ENCODE measurements around the gene KIF16B.
"Not testable (repeated sequence)": the region's sequence is repeated elsewhere in the genome, so short reads cannot be mapped to it uniquely, and the experiment has no call there.

Gene KIF16B

DNA sequence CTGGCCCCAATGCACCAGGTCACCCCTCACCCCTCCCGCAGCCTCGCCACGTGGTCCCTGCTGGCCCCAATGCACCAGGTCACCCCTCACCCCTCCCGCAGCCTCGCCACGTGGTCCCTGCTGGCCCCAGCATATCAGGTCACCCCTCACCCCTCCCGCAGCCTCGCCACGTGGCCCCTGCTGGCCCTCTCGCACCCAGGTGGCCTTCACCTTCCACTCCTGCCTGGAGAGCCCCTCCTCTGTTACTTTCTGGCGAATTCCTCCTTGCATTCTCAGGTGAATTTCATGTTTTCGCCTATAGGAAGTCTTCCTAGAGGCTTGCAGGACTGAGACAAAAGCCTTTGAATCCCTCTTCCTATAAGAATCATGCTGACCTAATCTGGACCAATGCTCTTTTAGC lies 313.1 kb downstream of the KIF16B start:
- not testable (repeated sequence) for DNase-seq (ENCODE audit: low spot score)

DNA sequence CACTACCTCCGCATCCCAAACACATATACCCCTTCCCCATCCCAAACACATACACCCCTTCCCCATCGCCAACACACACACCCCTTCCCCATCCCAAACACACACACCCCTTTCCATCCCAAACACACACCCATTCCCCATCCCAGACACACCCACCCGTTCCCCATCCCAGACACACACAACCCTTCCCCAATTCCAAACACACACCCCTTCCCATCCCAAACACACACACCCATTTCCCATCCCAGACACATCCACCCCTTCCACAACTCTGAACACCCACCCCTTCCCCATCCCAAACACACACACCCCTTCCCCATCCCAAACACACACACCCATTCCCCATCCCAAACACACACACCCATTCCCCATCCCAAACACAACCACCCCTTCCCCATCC lies 314.5 kb downstream of the KIF16B start:
- DNase-seq (ENCODE audit: low spot score) = no peak

DNA sequence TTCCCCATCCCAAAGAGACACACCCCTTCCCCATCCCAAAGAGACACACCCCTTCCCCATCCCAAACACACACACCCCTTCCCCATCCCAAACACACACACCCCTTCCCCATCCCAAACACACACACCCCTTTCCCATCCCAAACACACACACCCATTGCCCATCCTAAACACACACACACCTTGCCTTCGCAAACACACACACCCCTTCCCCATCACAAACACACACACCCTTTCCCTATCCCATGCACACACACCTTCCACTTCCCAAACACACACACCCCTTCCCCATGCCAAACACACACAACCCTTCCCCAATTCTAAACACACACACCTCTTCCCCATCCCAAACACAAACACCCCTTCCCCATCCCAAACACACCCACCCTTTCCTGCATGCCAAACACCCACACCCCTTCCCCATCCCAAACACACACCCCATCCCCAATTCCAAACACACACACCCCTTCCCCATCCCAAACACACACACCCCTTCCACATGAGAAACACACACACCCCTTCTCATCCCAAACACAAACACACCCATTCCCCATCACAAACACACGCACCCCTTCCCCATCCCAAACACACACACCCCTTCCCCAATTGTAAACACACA lies 315.3 kb downstream of the KIF16B start:
- no peak for DNase-seq (ENCODE audit: low spot score)

DNA sequence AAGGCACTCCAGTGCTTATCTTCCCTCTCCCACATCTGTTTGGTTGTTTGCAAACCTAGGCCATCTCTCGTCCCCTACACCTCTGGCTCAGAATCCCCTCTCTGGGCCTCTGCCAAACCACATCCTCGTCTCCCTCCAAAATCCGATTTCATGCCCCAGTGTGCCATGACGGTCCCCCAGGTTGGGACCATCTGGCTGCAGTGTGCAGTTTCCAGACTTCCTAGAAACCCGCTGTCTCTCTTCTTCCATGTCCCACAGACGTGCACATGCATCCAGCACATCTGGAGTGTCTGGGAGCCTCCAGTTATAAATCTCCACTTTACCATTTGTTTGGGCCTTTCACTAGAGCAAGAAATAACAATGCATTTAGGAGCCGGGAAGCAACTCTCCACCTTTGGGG lies 316.2 kb downstream of the KIF16B start:
- DNase-seq (ENCODE audit: low spot score) = no peak

- DNase-seq (ENCODE audit: low spot score) = no peak
Measured at GRCh38 chr20:16246870-16247269, 326.4 kb downstream of the KIF16B start.

DNA sequence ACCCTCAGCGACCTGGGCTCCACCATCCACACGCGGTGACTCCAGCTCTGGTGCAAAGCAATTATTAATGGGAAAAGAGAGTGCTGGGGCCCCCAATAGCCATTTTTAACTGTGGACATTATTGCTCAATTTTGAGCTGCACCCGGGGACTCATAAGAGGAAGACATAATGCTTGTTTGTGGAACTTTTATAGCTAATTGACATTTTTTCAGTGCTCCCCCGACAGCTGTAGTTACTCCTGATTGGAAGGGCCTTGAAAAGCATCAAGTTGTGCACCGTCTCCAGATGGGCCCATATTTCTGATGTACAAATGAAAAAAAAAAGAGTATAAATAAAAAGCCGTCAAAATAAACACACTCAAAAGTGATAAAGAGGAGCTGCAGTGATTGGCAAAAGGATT lies 327.0 kb downstream of the KIF16B start:
- no peak for DNase-seq (ENCODE audit: low spot score)

- DNase-seq (ENCODE audit: low spot score) = no peak
Measured at GRCh38 chr20:16245879-16246278, 327.4 kb downstream of the KIF16B start.

DNA sequence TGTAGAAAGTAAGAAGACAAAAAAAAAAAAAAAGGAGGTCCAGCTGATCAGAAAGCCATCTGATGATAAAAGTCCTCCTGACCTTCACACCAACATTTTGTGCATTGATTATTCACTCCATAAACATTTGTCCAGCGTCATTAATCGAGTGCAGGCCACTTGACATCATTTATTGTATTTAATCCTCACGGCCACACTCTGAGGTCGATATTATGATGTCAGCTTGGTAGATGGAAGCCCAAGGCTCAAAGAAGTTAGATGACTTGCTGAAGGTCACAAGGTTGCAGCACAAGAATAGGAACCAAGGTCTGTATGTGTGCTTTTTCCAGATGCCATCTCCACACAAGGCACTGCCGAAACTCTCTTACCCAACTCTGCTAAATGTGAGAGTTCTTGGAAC lies 328.4 kb downstream of the KIF16B start:
- DNase-seq (ENCODE audit: low spot score) = no peak

- DNase-seq (ENCODE audit: low spot score) = no peak
Measured at GRCh38 chr20:16243470-16243869, 329.8 kb downstream of the KIF16B start.

GRCh38 chr20:16241911-16242310 lies 331.3 kb downstream of the KIF16B start:
- no peak for DNase-seq (ENCODE audit: low spot score)

- DNase-seq (ENCODE audit: low spot score) = no peak
Measured at GRCh38 chr20:16240355-16240754, 332.9 kb downstream of the KIF16B start.

GRCh38 chr20:16236589-16237241 lies 336.5 kb downstream of the KIF16B start:
- DNase-seq (ENCODE audit: low spot score) = no peak

- DNase-seq (ENCODE audit: low spot score) = no peak
Measured at GRCh38 chr20:16230402-16230801, 342.8 kb downstream of the KIF16B start.

- DNase-seq (ENCODE audit: low spot score) = no peak
Measured at GRCh38 chr20:16229813-16230212, 343.4 kb downstream of the KIF16B start.

- DNase-seq (ENCODE audit: low spot score) = no peak
Measured at GRCh38 chr20:16228722-16229121, 344.5 kb downstream of the KIF16B start.

GRCh38 chr20:16226961-16227360 lies 346.3 kb downstream of the KIF16B start:
- not testable (repeated sequence) for DNase-seq (ENCODE audit: low spot score)

DNA sequence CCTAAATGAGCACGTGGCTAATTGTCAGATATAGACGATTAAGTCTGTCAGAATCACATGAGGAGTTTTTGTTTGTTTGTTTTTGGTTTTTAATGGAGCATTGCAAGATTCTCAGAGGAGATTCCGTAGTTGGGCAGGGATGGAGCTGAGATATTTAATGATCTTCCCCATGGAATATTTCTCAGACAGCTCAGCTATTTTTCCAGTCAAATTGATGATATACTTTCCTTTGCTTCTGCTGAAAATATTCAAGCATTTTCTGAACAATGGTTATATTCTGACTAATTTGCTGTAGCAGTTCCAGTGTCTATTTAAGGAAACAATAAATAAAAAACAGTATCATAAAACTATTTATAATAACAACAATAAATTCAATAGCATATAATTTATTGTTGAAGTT lies 348.4 kb downstream of the KIF16B start:
- DNase-seq (ENCODE audit: low spot score) = no peak

- no peak for DNase-seq (ENCODE audit: low spot score)
Measured at GRCh38 chr20:16222859-16223411, 350.3 kb downstream of the KIF16B start.
